CD4-positive, alpha-beta T cell treated with Interleukin-12 subunit alpha and Interleukin-12 subunit beta, for 1 hour (primary cell): ENCODE measurements around the gene GRK6.

Source experiments
- DNase-seq: peaks from one replicate; pipeline ENCODE4 v3.0.0-alpha.2; 2020

Gene GRK6

GRCh38 chr5:177490311-177490991 is 64.0 kb downstream of the GRK6 start:
- no peak for DNase-seq

DNA sequence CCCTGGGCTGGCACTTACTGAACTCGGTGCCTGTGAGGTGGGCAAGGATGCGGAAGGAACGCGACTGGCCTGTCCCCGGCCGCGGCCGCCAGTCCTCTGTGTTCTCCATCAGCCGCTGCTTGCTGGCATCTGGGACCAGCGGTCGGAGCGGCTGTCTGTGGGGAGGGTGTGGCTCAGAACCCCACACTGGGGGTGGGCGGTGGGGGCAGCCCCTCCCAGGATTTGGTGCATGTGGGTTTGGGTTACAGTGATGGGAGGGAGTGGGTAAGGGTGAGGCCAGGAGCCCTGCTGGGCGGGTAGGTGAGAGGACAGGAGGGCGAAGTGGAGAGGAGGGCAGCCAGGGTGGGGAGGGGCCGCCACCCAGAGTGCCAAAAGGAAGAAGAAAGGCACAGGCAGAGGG is 64.5 kb downstream of the GRK6 start:
- DNase-seq: no peak

DNA sequence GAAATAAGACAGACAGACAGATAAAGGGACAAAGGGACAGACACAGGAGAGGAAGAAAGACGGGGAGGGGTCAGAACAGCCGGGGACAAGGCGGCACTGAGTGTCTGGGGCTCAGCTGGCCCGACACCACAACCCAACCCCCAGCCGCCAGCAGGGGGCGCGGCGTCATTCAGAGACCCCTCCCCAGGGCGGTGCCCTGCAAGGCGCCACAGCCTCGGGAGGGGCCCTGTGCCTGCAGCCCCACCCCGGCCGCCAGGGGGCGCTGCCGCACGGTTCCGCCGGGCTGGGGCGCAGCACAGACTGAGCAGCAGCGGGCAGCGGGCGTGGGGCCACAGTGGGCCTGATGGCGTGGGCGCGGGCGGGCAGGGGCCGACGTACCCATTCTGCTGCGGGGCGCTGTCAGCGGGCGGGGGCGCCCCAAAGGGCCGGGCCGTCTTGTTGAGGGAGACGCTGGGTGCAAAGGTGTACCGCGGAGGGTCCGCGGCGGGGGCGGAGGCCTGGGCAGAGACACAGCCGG is 65.0 kb downstream of the GRK6 start:
- DNase-seq: no peak

DNA sequence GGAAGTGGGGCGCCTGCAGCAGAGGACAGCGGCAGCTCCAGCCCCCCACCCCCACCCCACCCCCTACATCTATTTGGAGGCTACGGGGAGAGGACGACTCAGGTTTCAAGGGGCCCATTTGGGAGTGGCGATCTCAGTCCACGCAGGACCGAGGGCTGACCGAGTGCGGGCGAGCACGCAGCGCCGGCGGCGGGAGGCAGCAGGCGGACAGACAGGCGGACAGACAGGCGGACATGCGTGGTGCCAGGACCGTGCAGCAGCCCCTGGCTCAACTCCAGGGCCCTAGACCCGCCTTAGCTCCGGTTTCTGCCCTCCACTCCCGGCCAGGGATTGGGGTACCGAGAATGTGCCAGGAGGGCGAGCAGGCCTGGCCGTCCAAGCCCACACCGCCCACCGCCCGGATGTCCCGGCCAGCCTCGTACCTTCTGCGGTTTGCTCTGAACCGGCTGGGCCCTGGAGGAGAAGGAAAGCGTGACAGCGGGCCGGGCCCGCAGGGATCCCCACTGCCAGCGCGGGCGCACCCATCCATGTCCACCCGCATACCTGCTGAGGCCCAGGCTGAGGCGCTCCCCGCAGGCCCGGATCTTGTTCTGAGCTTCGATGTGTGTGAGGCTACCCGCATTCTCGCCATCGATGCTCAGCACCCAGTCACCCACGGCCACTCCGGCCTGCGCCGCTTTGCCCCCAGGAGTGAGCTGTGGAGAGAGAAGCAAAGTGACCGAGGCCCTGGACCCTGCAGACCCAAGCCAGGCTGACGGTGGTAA is 65.7 kb downstream of the GRK6 start:
- no peak for DNase-seq
